Stimulated activated CD8-positive, alpha-beta memory T cell treated with anti-CD3 and anti-CD28 coated beads, Interleukin-4, amount 100 ng/mL, for 1 hour (primary cell): ENCODE results near the gene TDRD7.

Source experiments
- DNase-seq, 2 donors: peaks; one replicate each; pipeline ENCODE4 v3.0.0-alpha.2; 2020; ENCODE audit warnings: low read depth in 2 of 2, low spot score in 1 of 2

TDRD7 gene

GRCh38 chr9:97527626-97528528 is 116.0 kb downstream of the TDRD7 start:
- DNase-seq, result no peak

GRCh38 chr9:97528529-97529230 is 116.8 kb downstream of the TDRD7 start:
- DNase-seq, result no peak

- DNase-seq, result no peak
These were observed 117.6 kb downstream of the TDRD7 start for GRCh38 chr9:97529363-97530076.

- no peak for DNase-seq
These were observed 120.0 kb downstream of the TDRD7 start for GRCh38 chr9:97531888-97532376.

- no peak for DNase-seq
These were observed 122.3 kb downstream of the TDRD7 start for GRCh38 chr9:97534185-97534584.

GRCh38 chr9:97534961-97535594 is 123.2 kb downstream of the TDRD7 start:
- DNase-seq, result no peak

- no peak for DNase-seq
These were observed 123.9 kb downstream of the TDRD7 start for GRCh38 chr9:97535771-97536170.

GRCh38 chr9:97536480-97536879 is 124.6 kb downstream of the TDRD7 start:
- DNase-seq, result no peak

- no peak for DNase-seq
These were observed 131.7 kb downstream of the TDRD7 start for GRCh38 chr9:97543561-97543960.

GRCh38 chr9:97545486-97545885 is 133.6 kb downstream of the TDRD7 start:
- DNase-seq, result no peak
